22Rv1 (cell line): ENCODE data around the gene IL1RAPL2.
"Not testable (repeated sequence)": the region's sequence is repeated elsewhere in the genome, so short reads cannot be mapped to it uniquely, and the experiment has no call there.

Experiments
- H3K27ac ChIP-seq: fragments of 450-650 bp; 2 replicates; pipeline ENCODE4 v1.5.1; 2017
- ZFX ChIP-seq: fragments of 450-650 bp; IDR thresholded peaks from 2 replicates; pipeline ENCODE4 v1.6.1; 2017; ENCODE audit warnings: antibody characterized with exemption, borderline replicate concordance
- TF ChIP-seq, protein P1 (sequence below): fragments of 450-650 bp; IDR thresholded peaks from 2 replicates; pipeline ENCODE4 v1.5.1; 2017; ENCODE audit warnings: mild to moderate bottlenecking

Gene IL1RAPL2

DNA sequence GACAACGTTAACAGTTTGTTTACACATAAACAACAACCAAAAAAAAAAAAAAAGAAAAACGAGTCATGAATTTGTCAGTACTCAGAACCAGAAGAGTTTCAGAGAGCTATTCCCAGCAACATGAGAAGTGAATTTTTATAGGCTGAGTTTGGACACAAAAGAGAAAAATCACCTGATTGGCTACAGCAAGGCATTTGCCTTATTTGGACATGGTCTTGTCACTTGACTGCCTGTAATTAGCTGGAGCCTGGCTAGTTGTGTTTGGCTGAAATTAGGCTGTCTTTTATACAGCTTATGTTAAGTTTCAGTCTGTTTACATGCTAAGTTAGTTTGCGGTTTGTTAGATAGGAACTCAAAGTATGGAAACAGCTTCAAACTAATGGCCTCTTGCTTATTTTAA lies 655.4 kb downstream of the IL1RAPL2 start:
- no peak overlapping the region for H3K27ac ChIP-seq
- TF ChIP-seq, protein P1, sequence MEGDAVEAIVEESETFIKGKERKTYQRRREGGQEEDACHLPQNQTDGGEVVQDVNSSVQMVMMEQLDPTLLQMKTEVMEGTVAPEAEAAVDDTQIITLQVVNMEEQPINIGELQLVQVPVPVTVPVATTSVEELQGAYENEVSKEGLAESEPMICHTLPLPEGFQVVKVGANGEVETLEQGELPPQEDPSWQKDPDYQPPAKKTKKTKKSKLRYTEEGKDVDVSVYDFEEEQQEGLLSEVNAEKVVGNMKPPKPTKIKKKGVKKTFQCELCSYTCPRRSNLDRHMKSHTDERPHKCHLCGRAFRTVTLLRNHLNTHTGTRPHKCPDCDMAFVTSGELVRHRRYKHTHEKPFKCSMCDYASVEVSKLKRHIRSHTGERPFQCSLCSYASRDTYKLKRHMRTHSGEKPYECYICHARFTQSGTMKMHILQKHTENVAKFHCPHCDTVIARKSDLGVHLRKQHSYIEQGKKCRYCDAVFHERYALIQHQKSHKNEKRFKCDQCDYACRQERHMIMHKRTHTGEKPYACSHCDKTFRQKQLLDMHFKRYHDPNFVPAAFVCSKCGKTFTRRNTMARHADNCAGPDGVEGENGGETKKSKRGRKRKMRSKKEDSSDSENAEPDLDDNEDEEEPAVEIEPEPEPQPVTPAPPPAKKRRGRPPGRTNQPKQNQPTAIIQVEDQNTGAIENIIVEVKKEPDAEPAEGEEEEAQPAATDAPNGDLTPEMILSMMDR: no peak
- TF ChIP-seq ZFX: no peak

DNA sequence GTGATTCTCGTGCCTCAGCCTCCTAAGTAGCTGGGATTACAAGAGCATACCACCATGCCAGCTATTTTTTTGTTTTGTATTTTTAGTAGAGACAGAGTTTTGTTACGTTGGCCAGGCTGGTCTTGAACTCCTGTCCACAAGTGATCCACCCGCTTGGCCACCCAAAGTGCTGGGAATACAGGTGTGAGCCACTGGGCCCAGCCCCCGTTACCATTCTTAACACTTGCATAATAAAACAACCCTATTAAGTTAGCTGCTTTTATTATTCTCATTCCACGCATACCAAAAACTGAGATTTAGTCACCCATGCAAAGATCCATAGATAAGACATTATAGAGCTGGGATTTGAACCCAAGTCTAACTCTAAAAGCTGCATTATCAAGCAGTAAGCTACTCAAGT lies 660.5 kb downstream of the IL1RAPL2 start:
- H3K27ac ChIP-seq: no peak overlapping the region
- TF ChIP-seq ZFX: no peak
- TF ChIP-seq, protein P1: no peak

DNA sequence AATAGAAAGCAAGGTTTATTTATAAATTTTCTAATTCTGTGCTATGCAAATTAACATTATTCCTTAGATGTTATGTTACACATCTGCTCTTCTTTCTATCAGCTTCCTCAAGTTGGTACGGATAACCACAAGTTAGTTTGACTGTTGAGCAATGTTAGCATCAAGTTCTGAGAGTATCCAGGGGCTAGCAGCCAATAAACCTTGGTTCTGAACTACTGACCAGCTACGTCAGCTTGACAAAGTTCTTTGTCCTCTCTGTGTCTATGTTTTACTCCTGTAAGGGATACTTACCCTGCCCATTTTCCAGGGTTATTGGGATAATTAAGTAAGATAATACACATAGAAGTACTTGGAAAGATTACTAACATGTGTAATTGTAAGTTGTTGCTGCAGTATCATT lies 662.6 kb downstream of the IL1RAPL2 start:
- no peak for TF ChIP-seq ZFX
- TF ChIP-seq, protein P1: no peak
- H3K27ac ChIP-seq: no peak overlapping the region

DNA sequence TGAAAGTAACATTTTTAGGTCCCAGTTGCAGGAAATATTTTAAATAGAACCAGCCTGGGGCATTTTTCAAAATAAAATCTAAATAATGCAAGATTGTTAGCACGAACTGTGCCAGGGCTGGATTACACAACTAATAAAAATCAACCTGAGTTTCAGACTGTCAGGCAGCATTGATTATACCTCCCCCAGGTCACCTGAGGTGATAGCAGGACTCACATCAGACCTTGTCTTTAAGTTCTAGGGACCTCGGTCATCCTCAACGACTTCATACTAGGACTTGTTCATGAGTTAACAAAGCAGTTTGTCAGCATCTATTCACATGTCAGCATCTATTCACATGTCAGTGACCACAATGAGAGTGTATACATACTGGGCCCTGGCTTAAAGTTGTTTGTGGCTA lies 663.1 kb downstream of the IL1RAPL2 start:
- no peak overlapping the region for H3K27ac ChIP-seq
- no peak for TF ChIP-seq ZFX
- TF ChIP-seq, protein P1: no peak

DNA sequence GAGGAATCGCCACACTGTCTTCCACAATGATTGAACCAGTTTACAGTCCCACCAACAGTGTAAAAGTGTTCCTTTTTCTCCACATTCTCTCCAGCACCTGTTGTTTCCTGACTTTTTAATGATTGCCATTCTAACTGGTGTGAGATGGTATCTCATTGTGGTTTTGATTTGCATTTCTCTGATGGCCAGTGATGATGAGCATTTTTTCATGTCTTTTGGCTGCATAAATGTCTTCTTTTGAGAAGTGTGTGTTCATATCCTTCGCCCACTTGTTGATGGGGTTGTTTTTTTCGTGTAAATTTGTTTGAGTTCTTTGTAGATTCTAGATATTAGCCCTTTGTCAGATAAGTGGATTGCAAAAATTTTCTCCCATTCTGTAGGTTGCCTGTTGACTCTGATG lies 671.4 kb downstream of the IL1RAPL2 start:
- not testable (repeated sequence) for H3K27ac ChIP-seq

DNA sequence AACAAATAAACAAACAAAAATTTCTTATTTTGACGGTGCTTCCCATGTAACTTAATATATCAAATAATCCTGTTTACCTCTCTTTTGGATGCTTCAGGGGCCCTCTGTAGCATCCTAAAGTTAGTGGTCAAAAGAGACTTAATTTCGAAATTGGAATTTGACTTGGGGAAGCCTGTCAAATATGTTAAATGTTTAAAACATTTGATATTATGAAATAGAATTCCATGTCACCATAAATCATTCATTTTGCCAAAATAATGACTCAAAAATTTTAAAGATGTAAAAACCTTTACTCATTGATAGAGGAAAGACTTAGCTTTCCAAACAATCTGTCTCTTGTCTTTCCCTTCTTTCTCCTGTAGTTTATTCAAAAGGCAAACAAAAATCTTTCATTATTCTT lies 675.1 kb downstream of the IL1RAPL2 start:
- no peak overlapping the region for H3K27ac ChIP-seq
- TF ChIP-seq, protein P1: no peak
- no peak for TF ChIP-seq ZFX

DNA sequence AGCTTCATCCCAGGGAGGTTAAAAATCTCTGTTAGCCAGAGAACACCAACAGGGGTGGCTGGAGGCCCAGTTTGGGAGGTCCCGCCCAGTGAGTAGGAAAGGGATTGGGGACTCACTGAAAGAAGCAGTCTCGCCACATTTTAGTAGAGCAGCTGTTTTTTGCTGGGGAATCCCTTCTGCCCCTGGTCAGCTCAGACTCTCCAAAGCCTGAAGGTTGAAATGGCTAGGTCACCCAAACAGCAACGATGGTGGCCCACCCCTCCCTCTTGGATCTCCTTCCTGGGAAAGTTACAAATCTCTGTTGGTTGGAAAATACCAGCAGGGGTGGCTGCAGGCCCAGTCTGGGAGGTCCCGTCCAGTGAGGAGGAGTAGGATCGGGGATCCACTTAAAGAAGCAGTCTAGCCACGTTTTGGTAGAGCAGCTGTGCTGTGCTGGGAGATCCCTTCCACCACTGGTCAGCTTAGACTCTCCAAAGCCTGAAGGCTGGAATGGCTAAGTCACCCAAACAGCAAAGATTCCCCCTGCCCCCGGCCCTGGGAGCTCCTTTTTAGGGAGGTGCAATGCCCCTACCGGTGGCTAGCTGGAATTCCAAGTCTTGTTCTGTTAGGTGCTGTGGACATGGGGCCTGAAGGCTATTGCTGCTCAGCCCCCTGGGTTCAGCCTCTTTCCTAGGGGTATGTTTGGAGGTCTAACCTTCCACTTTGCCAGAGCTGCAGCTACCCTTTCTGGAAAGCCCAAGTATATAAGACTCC lies 694.5 kb downstream of the IL1RAPL2 start:
- no peak overlapping the region for H3K27ac ChIP-seq
- TF ChIP-seq ZFX: no peak
- TF ChIP-seq, protein P1: no peak; the same call in 1 of the 2 replicates

DNA sequence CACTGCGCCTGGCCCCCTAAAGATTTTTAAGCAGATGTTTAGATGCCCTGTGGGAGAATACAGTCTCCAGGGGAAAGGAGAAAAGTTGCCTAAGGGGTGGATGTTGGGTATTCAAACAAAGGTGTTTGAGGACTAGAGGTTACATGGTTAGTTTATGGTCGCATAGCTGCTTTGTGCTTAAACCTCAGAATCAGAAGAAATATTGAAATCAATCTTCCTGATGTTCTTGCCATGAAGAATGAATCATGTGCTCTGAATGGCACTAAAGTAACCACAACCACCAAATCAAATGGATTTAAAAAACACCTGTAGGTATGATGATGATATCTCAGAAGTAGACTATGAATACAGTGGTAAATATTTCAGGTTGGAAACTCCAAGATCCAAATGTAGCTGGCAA lies 697.2 kb downstream of the IL1RAPL2 start:
- no peak for TF ChIP-seq ZFX
- TF ChIP-seq, protein P1: no peak
- H3K27ac ChIP-seq: no peak overlapping the region
